DND-41 (cell line): ENCODE data around the gene SLC43A3.

Experiments used
- CTCF ChIP-seq: IDR thresholded peaks from 2 replicates; pipeline ENCODE4 v1.5.1; 2012; ENCODE audit warnings: borderline replicate concordance, low read length, moderate library complexity, mild to moderate bottlenecking; ENCODE audit not compliant: poor library complexity, severe bottlenecking; ENCODE audit errors: extremely low read depth
- EZH2 ChIP-seq: IDR thresholded peaks from 3 replicates; pipeline ENCODE4 v1.6.1; 2012; ENCODE audit warnings: borderline replicate concordance, low read depth, mild to moderate bottlenecking, moderate library complexity, low read length, inconsistent platforms; ENCODE audit not compliant: severe bottlenecking

- TF ChIP-seq CTCF: no peak
- no peak for TF ChIP-seq EZH2
These were observed 5.9 kb downstream of the SLC43A3 start for GRCh38 chr11:57421066-57421465.
